ENCODE measurements around the gene PTTG1IP.
"Not testable (repeated sequence)": the region's sequence is repeated elsewhere in the genome, so short reads cannot be mapped to it uniquely, and the experiment has no call there.

PTTG1IP gene

GRCh38 chr21:44838951-44839350 is 34.5 kb downstream of the PTTG1IP start:
- DNase-seq, result no peak

- DNase-seq, result no peak
These were observed 35.2 kb downstream of the PTTG1IP start for GRCh38 chr21:44838039-44838895.

GRCh38 chr21:44837537-44837936 is 36.0 kb downstream of the PTTG1IP start:
- DNase-seq, result no peak

- DNase-seq, result no peak
These were observed 36.6 kb downstream of the PTTG1IP start for GRCh38 chr21:44836666-44837471.

- no peak for DNase-seq
These were observed 37.2 kb downstream of the PTTG1IP start for GRCh38 chr21:44836349-44836665.

- no peak for DNase-seq
These were observed 37.9 kb downstream of the PTTG1IP start for GRCh38 chr21:44835647-44835973.

GRCh38 chr21:44834951-44835646 is 38.4 kb downstream of the PTTG1IP start:
- DNase-seq, result no peak

- no peak for DNase-seq
These were observed 39.1 kb downstream of the PTTG1IP start for GRCh38 chr21:44834231-44834950.

GRCh38 chr21:44833663-44834062 is 39.8 kb downstream of the PTTG1IP start:
- no peak for DNase-seq

- not testable (repeated sequence) for DNase-seq
These were observed 40.8 kb downstream of the PTTG1IP start for GRCh38 chr21:44832516-44833255.

GRCh38 chr21:44831227-44831860 is 42.1 kb downstream of the PTTG1IP start:
- no peak for DNase-seq

GRCh38 chr21:44829507-44830092 is 43.9 kb downstream of the PTTG1IP start:
- DNase-seq, result no peak

GRCh38 chr21:44828362-44829056 is 45.0 kb downstream of the PTTG1IP start:
- DNase-seq, result no peak

- no peak for DNase-seq
These were observed 50.3 kb downstream of the PTTG1IP start for GRCh38 chr21:44823179-44823660.

- no peak for DNase-seq
These were observed 50.9 kb downstream of the PTTG1IP start for GRCh38 chr21:44822484-44823178.

- no peak for DNase-seq
These were observed 52.6 kb downstream of the PTTG1IP start for GRCh38 chr21:44820851-44821250.

GRCh38 chr21:44819283-44820243 is 53.9 kb downstream of the PTTG1IP start:
- no peak for DNase-seq

GRCh38 chr21:44818640-44819011 is 54.9 kb downstream of the PTTG1IP start:
- no peak for DNase-seq

Measured in CD4-positive, alpha-beta T cell treated with Interleukin-6 for 4 hours (primary cell).